Endothelial cell (in vitro differentiated cells): ENCODE measurements around the gene SETD6. TPM values are rescaled to one million over a fixed set of nuclear protein-coding genes. Genes with fewer than 3 reads are reported as not detected.
A peak's percentile ranks its signal among the peaks of the same experiment; 100 is the strongest.

Experiments used
- DNase-seq: peaks from one replicate; pipeline ENCODE4 v3.0.0; 2021; ENCODE audit warnings: low spot score
- H3K27ac Mint-ChIP-seq: one replicate; pipeline ENCODE4 v1.8.0; 2021; ENCODE audit warnings: mixed read lengths, inconsistent platforms; ENCODE audit not compliant: unreplicated experiment
- H3K27me3 Mint-ChIP-seq: one replicate; pipeline ENCODE4 v1.8.0; 2021; ENCODE audit warnings: mild to moderate bottlenecking, moderate library complexity, mixed read lengths, inconsistent platforms; ENCODE audit not compliant: unreplicated experiment
- H3K36me3 Mint-ChIP-seq: one replicate; pipeline ENCODE4 v1.8.0; 2021; ENCODE audit warnings: mild to moderate bottlenecking, low read depth, mixed read lengths, inconsistent platforms; ENCODE audit not compliant: unreplicated experiment
- H3K4me1 Mint-ChIP-seq: one replicate; pipeline ENCODE4 v1.8.0; 2021; ENCODE audit warnings: mild to moderate bottlenecking, mixed read lengths, inconsistent platforms; ENCODE audit not compliant: unreplicated experiment
- H3K4me3 Mint-ChIP-seq: one replicate; pipeline ENCODE4 v1.8.0; 2021; ENCODE audit warnings: mild to moderate bottlenecking, mixed read lengths, inconsistent platforms; ENCODE audit not compliant: unreplicated experiment
- H3K9me3 Mint-ChIP-seq: one replicate; pipeline ENCODE4 v1.8.0; 2021; ENCODE audit warnings: mixed read lengths, inconsistent platforms; ENCODE audit not compliant: unreplicated experiment
- CTCF ChIP-seq: fragments of 200-600 bp; sonication (generic); IDR thresholded peaks from one replicate; pipeline ENCODE4 v1.5.0; 2021; ENCODE audit warnings: antibody characterized with exemption; ENCODE audit not compliant: unreplicated experiment
- total RNA-seq: library from RNA; stranded (reverse); fragmentation: NEBNext Ultra II Directional; extraction: Animal tissue kit (Norgen Biotek cat#: 25700); gene quantifications from one replicate; pipeline ENCODE4 v1.2.1, GENCODE V29; 2021; ENCODE audit not compliant: unreplicated experiment

Gene SETD6
- total RNA-seq, 1 donor from 2014 or later: 7.9 TPM

GRCh38 chr16:58508671-58509251 is 6.6 kb upstream of the SETD6 start:
- no peak for TF ChIP-seq CTCF
- Mint-ChIP-seq H3K4me3 (no peak overlapping the region), H3K27me3 (peaks cover 5% of the 10 kb centered on the region), H3K27ac (no peak overlapping the region), H3K9me3 (no peaks in the 10 kb centered on the region), H3K4me1 (peaks cover 2% of the 10 kb centered on the region), H3K36me3 (peaks cover 3% of the 10 kb centered on the region)
- no peak for DNase-seq

GRCh38 chr16:58509256-58510096 is 5.8 kb upstream of the SETD6 start:
- H3K27ac Mint-ChIP-seq: peak overlapping the region; percentile 67
- no peak overlapping the region for H3K4me3 Mint-ChIP-seq
- peaks cover 3% of the 10 kb centered on the region for H3K36me3 Mint-ChIP-seq

GRCh38 chr16:58510097-58510775 is 5.1 kb upstream of the SETD6 start:
- no peak for DNase-seq
- TF ChIP-seq CTCF: no peak
- H3K36me3 Mint-ChIP-seq: peaks cover 6% of the 10 kb centered on the region
- no peak overlapping the region for H3K4me3 Mint-ChIP-seq
- H3K27me3 Mint-ChIP-seq: peaks cover 11% of the 10 kb centered on the region
- H3K4me1 Mint-ChIP-seq: peaks cover 8% of the 10 kb centered on the region
- no peaks in the 10 kb centered on the region for H3K9me3 Mint-ChIP-seq
- peak overlapping the region; percentile 67 for H3K27ac Mint-ChIP-seq

More at GRCh38 chr16:58509256-58510096, 5.8 kb upstream of the SETD6 start:
- Mint-ChIP-seq H3K9me3 (no peaks in the 10 kb centered on the region), H3K4me1 (peaks cover 2% of the 10 kb centered on the region), H3K27me3 (peaks cover 5% of the 10 kb centered on the region)
- TF ChIP-seq CTCF: no peak
- DNase-seq: no peak

- no peak for DNase-seq
- TF ChIP-seq CTCF: no peak
- H3K36me3 Mint-ChIP-seq: peaks cover 3% of the 10 kb centered on the region
- H3K9me3 Mint-ChIP-seq: no peaks in the 10 kb centered on the region
- H3K4me1 Mint-ChIP-seq: peaks cover 8% of the 10 kb centered on the region
- H3K27ac Mint-ChIP-seq: no peak overlapping the region
- no peak overlapping the region for H3K4me3 Mint-ChIP-seq
- peaks cover 9% of the 10 kb centered on the region for H3K27me3 Mint-ChIP-seq
Measured at GRCh38 chr16:58510776-58511628, 4.3 kb upstream of the SETD6 start.
